ENCODE results near the gene GGNBP2. TPM values are rescaled to one million over a fixed set of nuclear protein-coding genes. Genes with fewer than 3 reads are reported as not detected.
"Not testable (repeated sequence)": the region's sequence is repeated elsewhere in the genome, so short reads cannot be mapped to it uniquely, and the experiment has no call there.

GGNBP2 gene
- total and polyA plus RNA-seq, 2 donors = 55.5 to 119 TPM

- H3K36me3 ChIP-seq (ENCODE audit: control insufficient read depth in 2 of 2, insufficient read depth in 2 of 2, low read length in 1 of 2) = peaks cover 50 to 55% of the 10 kb centered on the region in 2 donors
- H3K4me1 ChIP-seq (ENCODE audit: control insufficient read depth in 2 of 2, insufficient read depth in 2 of 2, low read length in 2 of 2) = no peaks in the 10 kb centered on the region
- H3K9me3 ChIP-seq (ENCODE audit: control insufficient read depth in 2 of 2, insufficient read depth in 1 of 2, low read length in 1 of 2) = no peaks in the 10 kb centered on the region
- no peak overlapping the region for H3K4me3 ChIP-seq (ENCODE audit: low read length in 2 of 2)
- no peak for DNase-seq (ENCODE audit: low read depth in 6 of 9, low spot score in 9 of 9)
- WGBS = 98% methylated on average over 6 of the region's 6 CpGs
- no peak overlapping the region for H3K27ac ChIP-seq (ENCODE audit: low read depth in 1 of 2, low read length in 1 of 2)
- no peaks in the 10 kb centered on the region for H3K27me3 ChIP-seq (ENCODE audit: control insufficient read depth in 2 of 2, insufficient read depth in 1 of 2, low read length in 1 of 2)
These were observed 42.8 kb upstream of the GGNBP2 start for GRCh38 chr17:36501963-36502362.

- no peak for DNase-seq (ENCODE audit: low read depth in 6 of 9, low spot score in 9 of 9)
- WGBS = 99% methylated on average over 7 of the region's 7 CpGs
These were observed 41.1 kb upstream of the GGNBP2 start for GRCh38 chr17:36503456-36504155.

GRCh38 chr17:36504156-36504545, 40.6 kb upstream of the GGNBP2 start:
- Histone ChIP-seq H3K9me3 (ENCODE audit: control insufficient read depth in 2 of 2, insufficient read depth in 1 of 2, low read length in 1 of 2) (no peaks in the 10 kb centered on the region), H3K4me1 (ENCODE audit: control insufficient read depth in 2 of 2, insufficient read depth in 2 of 2, low read length in 2 of 2) (no peaks in the 10 kb centered on the region), H3K27ac (ENCODE audit: low read depth in 1 of 2, low read length in 1 of 2) (no peak overlapping the region), H3K36me3 (ENCODE audit: control insufficient read depth in 2 of 2, insufficient read depth in 2 of 2, low read length in 1 of 2) (peaks cover 46 to 54% of the 10 kb centered on the region in 2 donors), H3K27me3 (ENCODE audit: control insufficient read depth in 2 of 2, insufficient read depth in 1 of 2, low read length in 1 of 2) (no peaks in the 10 kb centered on the region), H3K4me3 (ENCODE audit: low read length in 2 of 2) (no peak overlapping the region)
- 98% methylated on average over 5 of the region's 5 CpGs for WGBS
- DNase-seq (ENCODE audit: low read depth in 6 of 9, low spot score in 9 of 9) = no peak

More at GRCh38 chr17:36503456-36504155, 41.1 kb upstream of the GGNBP2 start:
- no peaks in the 10 kb centered on the region for H3K27me3 ChIP-seq (ENCODE audit: control insufficient read depth in 2 of 2, insufficient read depth in 1 of 2, low read length in 1 of 2)
- no peak overlapping the region for H3K27ac ChIP-seq (ENCODE audit: low read depth in 1 of 2, low read length in 1 of 2)
- no peak overlapping the region for H3K4me3 ChIP-seq (ENCODE audit: low read length in 2 of 2)
- no peaks in the 10 kb centered on the region for H3K4me1 ChIP-seq (ENCODE audit: control insufficient read depth in 2 of 2, insufficient read depth in 2 of 2, low read length in 2 of 2)
- peaks cover 42 to 58% of the 10 kb centered on the region in 2 donors for H3K36me3 ChIP-seq (ENCODE audit: control insufficient read depth in 2 of 2, insufficient read depth in 2 of 2, low read length in 1 of 2)
- H3K9me3 ChIP-seq (ENCODE audit: control insufficient read depth in 2 of 2, insufficient read depth in 1 of 2, low read length in 1 of 2) = no peaks in the 10 kb centered on the region

GRCh38 chr17:36505171-36505570, 39.5 kb upstream of the GGNBP2 start:
- WGBS = 97% methylated on average over 8 of the region's 8 CpGs
- DNase-seq (ENCODE audit: low read depth in 6 of 9, low spot score in 9 of 9) = no peak
- Histone ChIP-seq H3K27ac (ENCODE audit: low read depth in 1 of 2, low read length in 1 of 2) (no peak overlapping the region), H3K4me1 (ENCODE audit: control insufficient read depth in 2 of 2, insufficient read depth in 2 of 2, low read length in 2 of 2) (no peaks in the 10 kb centered on the region), H3K4me3 (ENCODE audit: low read length in 2 of 2) (no peak overlapping the region), H3K9me3 (ENCODE audit: control insufficient read depth in 2 of 2, insufficient read depth in 1 of 2, low read length in 1 of 2) (no peaks in the 10 kb centered on the region), H3K27me3 (ENCODE audit: control insufficient read depth in 2 of 2, insufficient read depth in 1 of 2, low read length in 1 of 2) (no peaks in the 10 kb centered on the region), H3K36me3 (ENCODE audit: control insufficient read depth in 2 of 2, insufficient read depth in 2 of 2, low read length in 1 of 2) (peaks cover 51 to 58% of the 10 kb centered on the region in 2 donors)

GRCh38 chr17:36506249-36506826, 38.4 kb upstream of the GGNBP2 start:
- DNase-seq (ENCODE audit: low read depth in 6 of 9, low spot score in 9 of 9) = no peak
- Histone ChIP-seq H3K9me3 (ENCODE audit: control insufficient read depth in 2 of 2, insufficient read depth in 1 of 2, low read length in 1 of 2) (no peaks in the 10 kb centered on the region), H3K36me3 (ENCODE audit: control insufficient read depth in 2 of 2, insufficient read depth in 2 of 2, low read length in 1 of 2) (peaks cover 48 to 62% of the 10 kb centered on the region in 2 donors), H3K4me1 (ENCODE audit: control insufficient read depth in 2 of 2, insufficient read depth in 2 of 2, low read length in 2 of 2) (no peaks in the 10 kb centered on the region), H3K4me3 (ENCODE audit: low read length in 2 of 2) (no peak overlapping the region), H3K27me3 (ENCODE audit: control insufficient read depth in 2 of 2, insufficient read depth in 1 of 2, low read length in 1 of 2) (no peaks in the 10 kb centered on the region), H3K27ac (ENCODE audit: low read depth in 1 of 2, low read length in 1 of 2) (no peak overlapping the region)
- 89% methylated on average over 6 of the region's 6 CpGs for WGBS

GRCh38 chr17:36506831-36507230, 37.9 kb upstream of the GGNBP2 start:
- WGBS = 98% methylated on average over 11 of the region's 11 CpGs
- Histone ChIP-seq H3K27me3 (ENCODE audit: control insufficient read depth in 2 of 2, insufficient read depth in 1 of 2, low read length in 1 of 2) (no peaks in the 10 kb centered on the region), H3K4me3 (ENCODE audit: low read length in 2 of 2) (no peak overlapping the region), H3K9me3 (ENCODE audit: control insufficient read depth in 2 of 2, insufficient read depth in 1 of 2, low read length in 1 of 2) (no peaks in the 10 kb centered on the region), H3K4me1 (ENCODE audit: control insufficient read depth in 2 of 2, insufficient read depth in 2 of 2, low read length in 2 of 2) (no peaks in the 10 kb centered on the region), H3K27ac (ENCODE audit: low read depth in 1 of 2, low read length in 1 of 2) (no peak overlapping the region), H3K36me3 (ENCODE audit: control insufficient read depth in 2 of 2, insufficient read depth in 2 of 2, low read length in 1 of 2) (peaks cover 48 to 61% of the 10 kb centered on the region in 2 donors)
- no peak for DNase-seq (ENCODE audit: low read depth in 6 of 9, low spot score in 9 of 9)

- H3K4me1 ChIP-seq (ENCODE audit: control insufficient read depth in 2 of 2, insufficient read depth in 2 of 2, low read length in 2 of 2) = no peaks in the 10 kb centered on the region
- 90% methylated on average over 6 of the region's 6 CpGs for WGBS
- no peak overlapping the region for H3K4me3 ChIP-seq (ENCODE audit: low read length in 2 of 2)
- no peaks in the 10 kb centered on the region for H3K27me3 ChIP-seq (ENCODE audit: control insufficient read depth in 2 of 2, insufficient read depth in 1 of 2, low read length in 1 of 2)
- H3K27ac ChIP-seq (ENCODE audit: low read depth in 1 of 2, low read length in 1 of 2) = no peak overlapping the region
- H3K36me3 ChIP-seq (ENCODE audit: control insufficient read depth in 2 of 2, insufficient read depth in 2 of 2, low read length in 1 of 2) = peaks cover 48 to 59% of the 10 kb centered on the region in 2 donors
- DNase-seq (ENCODE audit: low read depth in 6 of 9, low spot score in 9 of 9) = no peak
- H3K9me3 ChIP-seq (ENCODE audit: control insufficient read depth in 2 of 2, insufficient read depth in 1 of 2, low read length in 1 of 2) = no peaks in the 10 kb centered on the region
These were observed 37.5 kb upstream of the GGNBP2 start for GRCh38 chr17:36507266-36507665.

GRCh38 chr17:36508439-36508838, 36.3 kb upstream of the GGNBP2 start:
- H3K4me1 ChIP-seq (ENCODE audit: control insufficient read depth in 2 of 2, insufficient read depth in 2 of 2, low read length in 2 of 2); H3K27ac ChIP-seq (ENCODE audit: low read depth in 1 of 2, low read length in 1 of 2); H3K27me3 ChIP-seq (ENCODE audit: control insufficient read depth in 2 of 2, insufficient read depth in 1 of 2, low read length in 1 of 2); H3K9me3 ChIP-seq (ENCODE audit: control insufficient read depth in 2 of 2, insufficient read depth in 1 of 2, low read length in 1 of 2); H3K4me3 ChIP-seq (ENCODE audit: low read length in 2 of 2); DNase-seq (ENCODE audit: low read depth in 6 of 9, low spot score in 9 of 9): not testable (repeated sequence)
- peaks cover 48 to 59% of the 10 kb centered on the region in 2 donors for H3K36me3 ChIP-seq (ENCODE audit: control insufficient read depth in 2 of 2, insufficient read depth in 2 of 2, low read length in 1 of 2)
- 97% methylated on average over 2 of the region's 2 CpGs for WGBS

- Histone ChIP-seq H3K9me3 (ENCODE audit: control insufficient read depth in 2 of 2, insufficient read depth in 1 of 2, low read length in 1 of 2) (no peaks in the 10 kb centered on the region), H3K4me3 (ENCODE audit: low read length in 2 of 2) (no peak overlapping the region), H3K4me1 (ENCODE audit: control insufficient read depth in 2 of 2, insufficient read depth in 2 of 2, low read length in 2 of 2) (no peaks in the 10 kb centered on the region), H3K27me3 (ENCODE audit: control insufficient read depth in 2 of 2, insufficient read depth in 1 of 2, low read length in 1 of 2) (no peaks in the 10 kb centered on the region), H3K36me3 (ENCODE audit: control insufficient read depth in 2 of 2, insufficient read depth in 2 of 2, low read length in 1 of 2) (peaks cover 45 to 54% of the 10 kb centered on the region in 2 donors), H3K27ac (ENCODE audit: low read depth in 1 of 2, low read length in 1 of 2) (no peak overlapping the region)
- DNase-seq (ENCODE audit: low read depth in 6 of 9, low spot score in 9 of 9) = no peak
- whole genome bisulfite sequencing = 97% methylated on average over 9 of the region's 9 CpGs
These were observed 35.3 kb upstream of the GGNBP2 start for GRCh38 chr17:36509272-36509985.
